GM15510 (cell line): ENCODE measurements around the gene FOSL1.

Experiments
- POLR2A ChIP-seq: IDR thresholded peaks from 3 replicates; pipeline ENCODE4 v1.6.1; 2011; ENCODE audit warnings: borderline replicate concordance; ENCODE audit not compliant: insufficient read length; ENCODE audit errors: extremely low read depth

FOSL1 gene

DNA sequence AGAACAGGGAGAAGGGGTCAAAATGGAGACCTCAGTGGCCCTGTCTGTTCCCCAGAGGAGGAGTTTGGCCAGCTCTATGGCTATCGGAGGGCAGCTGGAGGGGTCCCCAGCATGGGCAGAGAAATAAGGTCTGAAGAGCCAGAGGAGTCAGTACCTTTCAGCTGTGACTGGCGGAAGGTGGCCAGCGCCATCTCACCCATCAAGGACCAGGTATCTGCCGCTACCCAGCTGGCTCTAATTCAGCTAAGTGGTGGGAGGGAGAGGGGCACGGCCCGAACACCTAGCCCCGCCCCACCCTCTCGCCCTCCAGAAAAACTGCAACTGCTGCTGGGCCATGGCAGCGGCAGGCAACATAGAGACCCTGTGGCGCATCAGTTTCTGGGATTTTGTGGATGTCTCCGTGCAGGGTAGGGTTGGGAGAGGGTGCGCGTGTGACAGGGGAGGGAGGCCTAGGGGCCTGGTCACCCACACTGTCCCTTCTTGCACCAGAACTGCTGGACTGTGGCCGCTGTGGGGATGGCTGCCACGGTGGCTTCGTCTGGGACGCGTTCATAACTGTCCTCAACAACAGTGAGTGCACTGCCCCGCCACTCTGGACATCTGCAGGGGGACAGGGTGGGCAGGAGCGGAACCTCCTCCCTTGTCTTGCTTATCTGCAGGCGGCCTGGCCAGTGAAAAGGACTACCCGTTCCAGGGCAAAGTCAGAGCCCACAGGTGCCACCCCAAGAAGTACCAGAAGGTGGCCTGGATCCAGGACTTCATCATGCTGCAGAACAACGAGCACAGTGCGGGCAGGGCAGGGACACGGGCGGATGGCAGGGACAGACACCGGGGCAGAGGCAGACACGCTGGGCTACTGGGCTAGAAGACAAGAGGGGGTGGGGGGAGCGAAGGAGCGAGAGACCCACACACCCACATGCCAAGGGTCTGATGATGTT lies 17.8 kb downstream of the FOSL1 start:
- no peak for TF ChIP-seq POLR2A

DNA sequence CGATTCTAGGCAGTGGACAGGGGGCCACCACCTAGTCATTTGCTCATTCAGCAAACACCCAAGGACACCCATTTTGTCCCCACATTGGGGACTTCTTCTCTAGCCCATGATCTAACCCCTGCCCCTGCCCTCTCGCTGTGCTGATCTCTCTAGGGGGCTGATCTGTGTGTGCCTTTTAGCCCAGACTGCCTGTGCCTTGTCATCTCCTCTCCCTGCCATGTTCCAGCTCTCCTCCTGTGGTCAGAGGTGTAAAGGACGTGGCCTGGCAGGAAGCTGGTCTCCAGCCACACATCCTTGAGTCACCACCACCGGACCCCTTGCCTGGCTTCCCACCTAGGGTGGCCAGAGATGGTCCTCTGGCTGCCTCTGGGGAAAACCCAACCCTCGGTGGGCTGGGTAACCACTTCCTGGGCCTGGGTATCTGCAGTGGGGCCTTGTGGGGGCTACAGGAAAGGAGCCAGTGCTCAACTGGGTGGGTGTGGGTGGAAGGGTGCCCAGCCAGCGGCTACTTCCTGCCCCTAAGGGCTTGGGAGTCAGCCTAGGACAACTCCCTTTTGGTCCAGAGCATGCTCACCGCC lies 19.3 kb downstream of the FOSL1 start:
- TF ChIP-seq POLR2A, result no peak

DNA sequence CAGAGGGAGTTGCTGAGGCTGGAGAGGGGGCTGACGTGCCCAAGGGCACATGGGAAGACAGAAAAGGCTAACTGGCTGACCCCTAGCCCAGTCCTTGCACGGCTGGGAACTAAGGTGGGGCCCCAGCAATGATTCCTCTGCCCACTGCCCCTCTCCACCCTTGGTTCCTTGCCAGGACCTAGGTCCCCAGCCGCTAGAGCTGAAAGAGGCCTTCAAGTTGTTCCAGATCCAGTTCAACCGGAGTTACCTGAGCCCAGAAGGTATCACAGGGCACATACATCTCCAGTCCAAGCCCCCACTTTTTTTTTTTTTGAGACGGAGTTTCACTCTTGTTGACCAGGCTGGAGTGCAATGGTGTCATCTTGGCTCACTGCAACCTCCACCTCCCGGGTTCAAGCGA lies 20.2 kb downstream of the FOSL1 start:
- no peak for TF ChIP-seq POLR2A

DNA sequence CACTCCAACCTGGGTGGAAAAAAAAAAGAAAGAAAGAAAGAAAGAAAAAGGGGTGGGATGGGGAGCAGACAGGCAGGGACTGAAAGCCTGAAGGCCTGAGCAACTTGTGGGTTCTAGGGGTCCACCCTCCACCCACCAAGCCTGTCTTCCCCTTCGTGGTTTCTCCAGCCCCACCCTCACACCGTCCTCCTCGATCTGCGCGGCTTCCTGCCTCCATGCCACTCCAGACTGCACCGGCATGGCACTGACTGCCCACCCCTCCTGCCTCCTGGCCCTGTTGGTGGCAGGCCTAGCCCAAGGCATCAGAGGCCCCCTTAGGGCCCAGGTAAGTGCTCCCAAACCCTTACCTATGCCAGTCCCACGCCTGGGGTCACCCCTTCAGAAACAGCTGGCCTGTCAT lies 20.6 kb downstream of the FOSL1 start, which contains the start of gene CTSW:
Gene CTSW (plus strand): TSS at position 221 of the 400 bp plus-strand sequence. CDS start 18 bp downstream, at position 239.
- TF ChIP-seq POLR2A, result no peak

DNA sequence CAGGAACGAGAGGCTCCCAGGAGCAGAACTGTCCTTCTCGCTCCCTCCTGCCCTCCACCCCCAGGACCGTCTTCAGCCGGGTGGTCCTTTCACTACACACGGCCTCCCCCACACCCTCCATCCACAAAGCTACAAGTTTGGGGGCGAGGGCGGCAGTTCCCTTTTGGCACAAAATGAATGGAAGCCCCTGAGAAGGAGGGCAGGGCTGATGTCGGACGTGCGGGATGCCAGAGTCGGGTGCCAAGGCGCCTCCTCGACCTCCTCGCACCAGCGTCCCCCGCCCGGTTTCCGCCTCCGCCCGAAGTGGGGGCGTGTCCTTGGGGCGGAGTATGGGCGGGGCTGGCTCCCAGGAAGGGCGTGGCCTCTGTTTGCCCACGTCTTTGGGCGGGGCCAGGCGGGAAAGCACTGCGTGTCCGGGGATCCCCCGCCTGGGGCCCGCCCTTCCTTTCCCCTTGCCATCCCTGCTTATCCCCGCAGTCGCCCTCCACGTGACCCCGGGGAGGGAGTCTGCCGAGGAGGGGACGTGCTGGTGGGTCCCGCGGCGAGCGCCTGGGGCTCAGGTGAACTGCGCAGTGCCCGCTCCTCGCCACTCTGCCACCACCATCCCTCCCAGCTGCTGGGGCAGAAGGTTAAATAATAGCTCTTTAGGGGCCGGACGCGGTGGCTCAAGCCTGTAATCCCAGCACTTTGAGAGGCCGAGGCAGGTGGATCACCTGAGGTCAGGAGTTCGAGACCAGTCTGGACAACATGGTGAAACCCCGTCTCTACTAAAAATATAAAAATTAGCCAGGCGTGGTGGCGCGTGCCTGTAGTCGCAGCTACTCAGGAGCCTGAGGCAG lies 26.7 kb downstream of the FOSL1 start:
- peak; percentile 70 for TF ChIP-seq POLR2A

DNA sequence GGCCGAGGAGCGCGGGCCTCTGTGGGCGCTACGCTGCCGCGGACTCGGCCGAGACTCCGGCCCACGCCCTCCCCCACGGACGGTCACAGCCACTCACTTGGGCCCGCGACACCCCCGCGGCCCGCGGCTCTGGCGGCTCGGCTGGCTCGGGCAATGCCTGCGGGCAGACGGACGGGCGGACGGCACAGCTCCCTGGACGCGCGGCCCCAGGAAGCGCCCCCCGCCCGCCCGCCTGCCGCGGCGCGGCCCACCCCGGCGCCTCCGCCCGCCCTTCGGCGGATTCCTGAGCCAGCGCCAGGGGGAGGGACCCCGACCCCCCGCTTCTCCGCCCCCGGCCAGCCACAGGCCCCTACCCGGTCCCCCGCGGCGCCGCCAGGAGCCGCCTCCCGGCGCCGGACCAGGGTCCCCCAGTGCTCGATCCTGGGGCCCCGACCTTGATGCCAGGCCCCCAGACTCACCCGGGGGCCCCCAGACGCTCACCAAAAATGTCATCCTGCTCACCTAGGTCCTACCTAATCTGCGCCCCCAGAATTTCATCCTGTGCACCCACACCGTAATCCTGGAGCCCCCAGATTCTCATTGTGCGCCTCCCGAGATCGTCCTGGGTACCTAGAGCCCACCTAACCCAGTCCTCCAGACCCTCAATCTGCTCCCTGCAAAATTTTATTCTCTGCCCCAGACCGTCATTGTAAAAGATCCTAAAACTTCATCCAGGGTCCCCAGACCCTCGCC lies 27.4 kb downstream of the FOSL1 start, which contains the start of gene EFEMP2:
Gene EFEMP2 (minus strand): TSS at position 215 of the 732 bp plus-strand sequence. CDS start 446 bp downstream, outside the sequence.
- TF ChIP-seq POLR2A, result no peak

DNA sequence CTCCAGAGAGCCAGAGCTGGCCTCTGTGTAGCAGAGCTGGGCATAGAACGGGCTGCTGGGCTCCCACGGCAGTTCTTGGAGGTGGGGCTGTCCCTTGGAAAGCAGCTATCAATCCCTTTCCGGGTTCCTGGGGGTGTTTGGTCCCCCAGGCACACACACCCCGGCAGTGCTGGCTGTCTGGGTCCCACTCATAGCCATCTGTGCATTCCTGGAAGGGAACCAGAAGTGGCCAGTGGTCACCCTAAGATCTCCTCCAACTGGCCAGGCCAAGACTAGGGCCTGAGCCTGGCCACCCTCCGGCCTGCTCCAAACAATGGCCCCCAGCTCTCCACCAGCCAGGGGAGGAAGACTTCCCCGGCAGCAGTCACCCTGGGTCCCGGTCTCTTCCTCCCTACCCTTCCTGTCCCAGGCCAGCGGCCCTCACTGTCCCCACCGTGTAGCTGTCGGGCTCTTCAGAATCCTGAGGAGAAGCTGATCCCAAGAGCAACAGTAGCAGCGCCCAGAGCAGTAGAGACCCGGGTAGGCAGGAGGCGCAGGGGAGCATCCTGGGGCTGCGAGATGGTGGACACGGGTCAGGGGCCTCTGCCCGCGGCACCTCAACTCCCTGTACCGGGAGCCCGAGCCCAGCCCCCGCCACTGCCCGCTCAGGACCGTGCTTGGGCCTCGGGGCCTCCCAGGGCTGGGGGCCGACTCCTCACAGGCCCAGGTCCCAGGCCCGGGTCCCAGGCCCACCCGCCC lies 28.2 kb downstream of the FOSL1 start:
- no peak for TF ChIP-seq POLR2A

DNA sequence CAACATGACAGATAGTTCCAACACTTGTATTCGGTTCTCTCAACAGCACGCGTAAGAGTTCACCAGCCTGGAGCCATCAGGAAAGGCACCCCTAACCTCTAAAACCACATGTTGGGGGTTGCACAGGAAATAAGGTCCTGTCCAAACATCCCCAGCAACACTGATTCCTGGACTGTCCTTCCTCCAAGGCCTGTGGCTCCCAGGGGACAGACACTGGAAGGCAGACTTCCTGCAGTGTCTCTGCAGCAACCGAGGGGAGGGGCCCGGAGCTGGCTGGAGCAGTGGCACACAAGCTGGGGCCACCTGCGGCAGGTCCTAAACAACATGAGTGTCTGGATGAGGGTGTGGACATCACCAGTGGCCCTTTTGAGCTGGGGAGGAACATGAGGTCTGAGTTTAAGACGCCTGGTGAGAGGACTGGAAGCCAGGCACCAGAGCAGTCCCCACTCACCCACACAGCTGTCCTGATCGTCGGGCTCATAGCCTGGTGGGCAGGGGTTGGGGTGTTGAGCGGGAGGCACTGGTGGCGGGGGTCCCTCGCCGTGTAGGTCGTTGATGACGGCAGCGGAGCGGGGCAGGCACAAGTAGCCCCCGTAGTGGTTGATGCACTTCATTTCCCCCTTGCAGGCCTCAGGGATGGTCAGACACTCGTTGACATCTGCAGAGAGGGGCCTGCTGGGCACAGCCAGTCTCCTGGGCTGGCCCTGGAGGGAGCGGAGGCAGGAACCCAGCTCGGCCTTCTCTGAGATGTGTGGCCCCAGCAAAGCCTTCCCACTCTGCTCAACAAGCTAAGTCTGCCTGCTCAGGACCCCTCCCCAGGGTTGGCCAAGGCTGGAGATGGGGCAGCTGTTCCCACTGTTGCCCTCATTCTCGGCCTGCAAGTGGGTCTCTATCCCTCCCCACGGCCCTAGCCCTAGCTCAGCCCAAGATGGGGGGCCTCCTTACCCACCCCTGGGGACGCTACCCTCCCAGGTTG lies 29.2 kb downstream of the FOSL1 start:
- TF ChIP-seq POLR2A, result no peak

DNA sequence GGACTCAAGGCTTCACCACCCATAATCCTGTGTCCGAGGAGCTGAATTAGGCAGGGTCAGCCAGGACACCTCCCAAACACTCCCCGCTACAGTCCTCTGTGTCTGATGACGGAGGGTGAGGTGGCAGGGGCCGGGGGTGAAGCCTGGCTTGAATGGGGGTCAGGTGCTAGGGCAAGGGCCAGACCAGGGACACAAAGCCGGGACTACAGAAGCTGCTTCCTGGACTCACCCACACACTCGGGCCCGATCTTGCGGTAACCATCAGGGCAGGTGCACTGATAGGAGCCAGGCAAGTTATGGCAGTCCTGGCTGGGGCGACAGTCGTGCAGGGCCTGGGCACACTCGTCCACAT lies 29.9 kb downstream of the FOSL1 start:
- no peak for TF ChIP-seq POLR2A

DNA sequence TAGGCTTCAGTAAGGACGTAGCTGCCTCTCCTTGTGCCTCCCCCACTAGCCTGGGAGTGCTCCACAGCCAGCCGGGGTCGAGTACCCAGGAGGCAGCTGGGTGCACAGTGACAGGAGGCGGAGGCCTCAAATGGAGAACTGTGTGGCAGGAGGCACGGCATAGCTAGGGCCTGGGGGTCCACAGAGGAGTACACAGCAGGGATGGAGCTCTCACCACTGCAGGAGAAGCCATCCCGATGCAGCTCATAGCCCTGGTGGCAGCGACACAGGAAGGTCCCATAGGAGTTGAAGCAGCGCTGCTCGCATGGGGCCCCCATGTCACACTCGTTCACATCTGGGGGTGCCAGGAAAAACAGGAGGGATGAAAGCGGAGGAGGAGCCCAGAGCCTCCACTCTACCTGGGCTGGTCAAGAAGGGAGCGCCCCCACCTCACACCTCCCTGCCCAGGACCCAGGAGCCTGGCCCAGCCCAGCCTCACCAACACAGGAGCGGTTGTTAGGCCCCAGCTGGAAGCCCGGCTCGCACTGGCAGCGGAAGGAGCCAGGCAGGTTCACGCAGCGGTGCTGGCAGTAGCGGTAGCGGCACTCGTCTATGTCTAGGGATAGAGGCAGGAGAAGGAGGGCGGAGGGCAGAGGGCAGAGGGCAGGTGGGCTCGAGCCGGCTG lies 30.4 kb downstream of the FOSL1 start:
- TF ChIP-seq POLR2A, result no peak

DNA sequence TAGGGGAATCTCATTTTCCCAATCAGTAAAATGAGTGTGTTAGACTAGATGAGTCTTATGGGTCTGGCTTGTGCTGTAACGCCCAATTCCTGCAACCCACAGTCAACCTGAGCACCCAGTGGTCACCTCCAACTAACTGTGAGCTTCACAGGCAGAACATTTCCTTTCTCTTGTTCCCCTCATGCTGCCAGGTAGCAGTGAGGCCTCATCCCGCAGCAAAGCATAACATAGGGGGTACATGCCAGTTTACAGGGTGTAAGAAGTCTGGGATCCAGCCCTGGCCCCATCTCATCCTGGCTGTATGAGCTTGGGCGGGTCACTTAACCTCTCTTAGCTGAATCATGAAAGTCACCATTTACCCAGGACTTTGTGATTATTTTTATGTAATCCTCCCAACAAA lies 31.3 kb downstream of the FOSL1 start:
- no peak for TF ChIP-seq POLR2A

DNA sequence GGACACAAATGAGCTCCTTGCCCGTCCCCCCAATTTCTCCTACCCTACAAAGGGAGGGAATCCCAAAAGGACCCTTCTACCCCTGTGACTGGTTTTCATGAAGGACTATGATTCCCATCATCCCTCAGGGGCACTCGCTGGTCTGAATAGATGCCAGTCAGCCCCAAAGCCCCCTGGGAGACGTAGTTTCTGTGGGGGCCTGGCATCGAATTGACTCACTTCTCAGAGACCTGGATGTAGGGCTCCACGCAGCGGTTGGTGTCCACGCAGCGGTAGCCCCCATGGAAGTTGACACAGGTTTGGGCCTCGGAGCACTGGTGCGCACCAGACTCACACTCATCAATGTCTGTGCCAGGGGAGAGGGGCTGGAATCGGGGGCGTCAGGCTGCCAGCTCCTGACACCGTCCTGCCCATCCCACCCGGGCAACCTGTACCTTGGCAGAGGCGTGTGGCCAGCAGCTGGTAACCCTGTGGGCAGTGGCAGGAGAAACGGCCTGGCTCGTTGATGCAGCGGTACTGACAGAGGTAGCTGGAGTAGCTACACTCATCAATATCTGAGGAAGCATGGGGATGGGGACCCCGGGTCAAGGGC lies 32.0 kb downstream of the FOSL1 start:
- no peak for TF ChIP-seq POLR2A
